Measurements from ENCODE around the gene RASA4B.

Gene RASA4B

GRCh38 chr7:102453319-102453718, 64.3 kb downstream of the RASA4B start:
- no peak for DNase-seq (ENCODE audit: low read depth)

- DNase-seq (ENCODE audit: low read depth) = no peak
Measured at GRCh38 chr7:102452451-102452850, 65.1 kb downstream of the RASA4B start.

GRCh38 chr7:102451371-102452054, 66.1 kb downstream of the RASA4B start:
- no peak for DNase-seq (ENCODE audit: low read depth)

- no peak for DNase-seq (ENCODE audit: low read depth)
Measured at GRCh38 chr7:102450242-102450641, 67.3 kb downstream of the RASA4B start.

GRCh38 chr7:102449136-102449535, 68.4 kb downstream of the RASA4B start:
- DNase-seq (ENCODE audit: low read depth) = no peak

GRCh38 chr7:102447311-102447710, 70.3 kb downstream of the RASA4B start:
- no peak for DNase-seq (ENCODE audit: low read depth)

GRCh38 chr7:102446387-102447156, 71.0 kb downstream of the RASA4B start:
- DNase-seq (ENCODE audit: low read depth) = no peak

- DNase-seq (ENCODE audit: low read depth) = no peak
Measured at GRCh38 chr7:102445674-102446071, 71.9 kb downstream of the RASA4B start.

- no peak for DNase-seq (ENCODE audit: low read depth)
Measured at GRCh38 chr7:102444961-102445673, 72.5 kb downstream of the RASA4B start.

- DNase-seq (ENCODE audit: low read depth) = peak; percentile 33
Measured at GRCh38 chr7:102439963-102440795, 77.4 kb downstream of the RASA4B start.

- DNase-seq (ENCODE audit: low read depth) = no peak
Measured at GRCh38 chr7:102436118-102436517, 81.5 kb downstream of the RASA4B start.

GRCh38 chr7:102434039-102434486, 83.5 kb downstream of the RASA4B start:
- no peak for DNase-seq (ENCODE audit: low read depth)

GRCh38 chr7:102433219-102434038, 84.1 kb downstream of the RASA4B start, which contains the start of gene ORAI2:
Gene ORAI2 (plus strand): TSS chr7:102433575. CDS start chr7:102438957, 5,382 bp downstream.
- DNase-seq (ENCODE audit: low read depth) = no peak
